Psoas muscle (tissue), 8 donors: Measurements from ENCODE around the gene PURA. TPM values are rescaled to one million over a fixed set of nuclear protein-coding genes. Genes with fewer than 3 reads are reported as not detected.

Source experiments
- ATAC-seq, 4 donors: fragments of 200-7000 bp; cut with Tn5 transposase; one replicate each; pipeline ENCODE4 v1.9.1; 2020; ENCODE audit warnings: moderate library complexity in 3 of 4, mild to moderate bottlenecking in 2 of 4
- DNase-seq, 2 donors: peaks; one replicate each; pipeline ENCODE4 v3.0.0-alpha.2; 2020
- H3K27ac ChIP-seq: fragments of 200-600 bp; one replicate; pipeline ENCODE4 v1.8.0; 2022
- H3K27me3 ChIP-seq, 3 donors: fragments of 200-600 bp in 1 of 3; one replicate each; pipeline versions ENCODE4 v1.6.1 to v1.8.0; 2013 to 2022; ENCODE audit warnings: low read length in 2 of 3, mild to moderate bottlenecking in 2 of 3, moderate library complexity in 1 of 3; ENCODE audit not compliant: insufficient read depth in 3 of 3
- H3K36me3 ChIP-seq, 2 donors: fragments of 200-600 bp in 1 of 2; one replicate each; pipeline versions ENCODE4 v1.6.1 to v1.8.0; 2013 to 2022; ENCODE audit warnings: low read depth in 1 of 2, mild to moderate bottlenecking in 1 of 2, moderate library complexity in 1 of 2; ENCODE audit not compliant: insufficient read depth in 1 of 2
- H3K4me1 ChIP-seq: fragments of 200-600 bp; one replicate; pipeline ENCODE4 v1.8.0; 2022
- H3K4me3 ChIP-seq: fragments of 200-600 bp; one replicate; pipeline ENCODE4 v1.8.0; 2022; ENCODE audit warnings: mild to moderate bottlenecking
- H3K9me3 ChIP-seq: fragments of 200-600 bp; one replicate; pipeline ENCODE4 v1.8.0; 2022
- CTCF ChIP-seq: fragments of 200-600 bp; IDR thresholded peaks from one replicate; pipeline ENCODE4 v1.8.0; 2022; ENCODE audit warnings: antibody characterized with exemption
- WGBS, 3 donors: extraction: QIAGEN DNeasy Blood & Tissue Kit; methylation state at CpG; one replicate each; pipeline versions ENCODE4 v1.1.6 to v1.1.7; 2013; 5-methylcytosine and 5-hydroxymethylcytosine counted together
- intact Hi-C, 2 donors: fragments of 100-400 bp; cut with DNase I; formaldehyde crosslinking; loops; one replicate each; pipeline versions ENCODE4 v1.11.0 to v1.14.2; 2022
- polyA plus RNA-seq, 3 donors: library from polyadenylated mRNA; stranded (reverse); fragments of 200-250 nt; gene quantifications; one replicate each; pipeline ENCODE4 v1.2.3, GENCODE V29; 2013
- total RNA-seq, 4 donors: library from RNA; stranded (reverse); fragmentation: NEBNext Ultra II Directional in 2 of 4; extraction: Animal tissue kit (Norgen Biotek cat#: 25700) in 2 of 4; gene quantifications; one replicate each; pipeline versions ENCODE4 v1.2.1 to v1.2.4, GENCODE V29; 2021 to 2023
- donor health status: healthy with polysubstance abuse.
- donor health status: DM: no; HTN: no; CAD: no; lungs with moderate emphysema.
- donor health status: Bipolar disorder and iron deficiency.
- donor health status: healthy.
- donor health status: DM: yes; HTN: yes; CAD: no.
- donor health status: DM: no; HTN: no; CAD: no.
- donor health status: DM: no; HTN: no; CAD: no.
- donor health status: DM: yes; HTN: yes; CAD: no.

PURA gene
- total and polyA plus RNA-seq, 7 donors = 3.2 to 20.4 (median 11.8) TPM

- WGBS, 3 donors = 92 to 95% (median 92%) methylated on average over 5 of the region's 5 CpGs
- H3K9me3 ChIP-seq = no peaks in the 10 kb centered on the region
- H3K4me1 ChIP-seq = no peaks in the 10 kb centered on the region
- intact Hi-C loops = no loop called here
- no peaks in the 10 kb centered on the region for H3K27me3 ChIP-seq
- no peak overlapping the region for H3K27ac ChIP-seq
- no peak for DNase-seq
- TF ChIP-seq CTCF = no peak
- ATAC-seq = no peak
- H3K4me3 ChIP-seq = no peak overlapping the region
- H3K36me3 ChIP-seq = no peaks in the 10 kb centered on the region
Observed at GRCh38 chr5:140162275-140162674, 48.4 kb downstream of the PURA start.

- DNase-seq (no peak), ATAC-seq (peak in 1 of 4 donors; percentile 11)
- H3K27ac ChIP-seq = no peak overlapping the region
- 64 to 85% (median 70%) methylated on average over 5 of the region's 5 CpGs for WGBS, 3 donors
- H3K4me1 ChIP-seq = no peaks in the 10 kb centered on the region
- H3K4me3 ChIP-seq = no peak overlapping the region
- no peak for TF ChIP-seq CTCF
- no peaks in the 10 kb centered on the region for H3K36me3 ChIP-seq
- intact Hi-C loops = no loop called here
- no peaks in the 10 kb centered on the region for H3K27me3 ChIP-seq
- H3K9me3 ChIP-seq = no peaks in the 10 kb centered on the region
Observed at GRCh38 chr5:140162781-140163180, 48.9 kb downstream of the PURA start.

GRCh38 chr5:140165101-140165922 is 51.4 kb downstream of the PURA start:
- Histone ChIP-seq H3K4me1 (no peaks in the 10 kb centered on the region), H3K27me3 (no peaks in the 10 kb centered on the region), H3K4me3 (no peak overlapping the region), H3K27ac (no peak overlapping the region), H3K36me3 (no peaks in the 10 kb centered on the region), H3K9me3 (no peaks in the 10 kb centered on the region)
- no peak for DNase-seq
- intact Hi-C loops = no loop called here
- ATAC-seq = no peak
- WGBS, 3 donors = 55 to 85% (median 65%) methylated on average over 5 of the region's 5 CpGs
- TF ChIP-seq CTCF = no peak

- 62 to 67% (median 64%) methylated on average over 4 of the region's 4 CpGs for WGBS, 3 donors
- Histone ChIP-seq H3K4me3 (no peak overlapping the region), H3K4me1 (no peaks in the 10 kb centered on the region), H3K27ac (no peak overlapping the region), H3K36me3 (no peaks in the 10 kb centered on the region), H3K9me3 (no peaks in the 10 kb centered on the region), H3K27me3 (no peaks in the 10 kb centered on the region)
- ATAC-seq (no peak), DNase-seq (no peak)
- intact Hi-C loops = no loop called here
- no peak for TF ChIP-seq CTCF
Observed at GRCh38 chr5:140165923-140166270, 52.0 kb downstream of the PURA start.

- Histone ChIP-seq H3K27me3 (no peaks in the 10 kb centered on the region), H3K27ac (no peak overlapping the region), H3K4me1 (no peaks in the 10 kb centered on the region), H3K36me3 (no peaks in the 10 kb centered on the region), H3K4me3 (no peak overlapping the region), H3K9me3 (no peaks in the 10 kb centered on the region)
- DNase-seq (no peak), ATAC-seq (no peak)
- no peak for TF ChIP-seq CTCF
- intact Hi-C loops = no loop called here
Observed at GRCh38 chr5:140166911-140167310, 53.0 kb downstream of the PURA start.
